MG63 (cell line): Measurements from ENCODE around the gene ZC2HC1B. TPM values are rescaled to one million over a fixed set of nuclear protein-coding genes. Genes with fewer than 3 reads are reported as not detected.
"Not testable (repeated sequence)": the region's sequence is repeated elsewhere in the genome, so short reads cannot be mapped to it uniquely, and the experiment has no call there.

Experiments
- DNase-seq: peaks from one replicate; pipeline ENCODE4 v3.0.0-alpha.2; 2020
- H3K27me3 ChIP-seq: fragments of 250-450 bp; sonication (Bioruptor Pico); 2 replicates; pipeline ENCODE4 v1.5.1; 2020; ENCODE audit warnings: mild to moderate bottlenecking, moderate library complexity
- H3K36me3 ChIP-seq: fragments of 250-450 bp; sonication (Bioruptor Pico); 2 replicates; pipeline ENCODE4 v1.5.1; 2020; ENCODE audit warnings: mild to moderate bottlenecking, moderate library complexity
- H3K4me3 ChIP-seq: fragments of 250-450 bp; sonication (Bioruptor Pico); 2 replicates; pipeline ENCODE4 v1.5.1; 2020; ENCODE audit warnings: mild to moderate bottlenecking, moderate library complexity
- H3K9me3 ChIP-seq: fragments of 250-450 bp; sonication (Bioruptor Pico); 2 replicates; pipeline ENCODE4 v1.5.1; 2020; ENCODE audit warnings: mild to moderate bottlenecking, moderate library complexity
- total RNA-seq: library from RNA; depleted of rRNA; stranded (reverse); fragments of >200 nt; shearing (Covaris generic); gene quantifications from 2 replicates; pipeline ENCODE4 v1.2.3, GENCODE V29; 2014; ENCODE audit warnings: low replicate concordance

ZC2HC1B gene
- total RNA-seq, 1 experiment from 2014 or later: not detected

DNA sequence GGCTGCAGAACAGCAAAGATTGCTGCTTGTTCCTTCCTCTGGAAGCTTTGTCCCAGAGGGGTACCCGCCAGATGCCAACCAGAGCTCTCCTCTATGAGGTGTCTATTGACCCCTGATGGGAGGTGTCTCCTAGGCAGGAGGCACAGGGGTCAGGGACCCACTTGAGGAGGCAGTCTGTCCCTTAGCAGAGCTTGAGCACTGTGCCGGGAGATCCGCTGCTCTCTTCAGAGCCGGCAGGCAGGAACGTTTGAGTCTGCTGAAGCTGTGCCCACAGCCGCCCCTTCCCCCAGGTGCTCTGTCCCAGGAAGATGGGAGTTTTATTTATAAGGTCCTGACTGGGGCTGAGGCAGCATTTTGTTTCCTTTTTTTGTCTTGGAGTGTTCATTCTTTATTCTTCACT is 7.5 kb upstream of the ZC2HC1B start:
- H3K36me3 ChIP-seq: peaks cover 100% of the 10 kb centered on the region

DNA sequence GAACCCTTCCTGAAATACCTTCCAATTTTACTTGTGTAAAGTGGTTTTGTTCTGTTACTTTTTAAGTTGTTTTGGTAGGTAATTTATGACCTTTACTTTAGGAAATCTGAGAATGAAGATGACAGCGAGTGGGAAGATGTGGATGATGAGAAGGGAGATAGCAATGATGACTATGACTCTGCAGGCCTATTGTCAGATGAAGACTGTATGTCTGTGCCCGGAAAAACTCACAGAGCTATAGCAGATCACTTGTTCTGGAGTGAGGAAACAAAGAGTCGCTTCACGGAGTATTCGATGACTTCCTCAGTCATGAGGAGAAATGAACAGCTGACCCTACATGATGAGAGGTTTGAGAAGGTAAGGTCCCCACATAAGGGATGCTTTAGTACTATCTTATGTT is 6.6 kb upstream of the ZC2HC1B start:
- peaks cover 99% of the 10 kb centered on the region for H3K36me3 ChIP-seq
- H3K9me3 ChIP-seq: peaks cover 11% of the 10 kb centered on the region
- H3K27me3 ChIP-seq: no peaks in the 10 kb centered on the region
- no peak overlapping the region for H3K4me3 ChIP-seq
- DNase-seq: no peak

More for the DNA sequence above, 7.5 kb upstream of the ZC2HC1B start:
- DNase-seq, H3K4me3 ChIP-seq, H3K27me3 ChIP-seq: not testable (repeated sequence)
- H3K9me3 ChIP-seq: peaks cover 14% of the 10 kb centered on the region

DNA sequence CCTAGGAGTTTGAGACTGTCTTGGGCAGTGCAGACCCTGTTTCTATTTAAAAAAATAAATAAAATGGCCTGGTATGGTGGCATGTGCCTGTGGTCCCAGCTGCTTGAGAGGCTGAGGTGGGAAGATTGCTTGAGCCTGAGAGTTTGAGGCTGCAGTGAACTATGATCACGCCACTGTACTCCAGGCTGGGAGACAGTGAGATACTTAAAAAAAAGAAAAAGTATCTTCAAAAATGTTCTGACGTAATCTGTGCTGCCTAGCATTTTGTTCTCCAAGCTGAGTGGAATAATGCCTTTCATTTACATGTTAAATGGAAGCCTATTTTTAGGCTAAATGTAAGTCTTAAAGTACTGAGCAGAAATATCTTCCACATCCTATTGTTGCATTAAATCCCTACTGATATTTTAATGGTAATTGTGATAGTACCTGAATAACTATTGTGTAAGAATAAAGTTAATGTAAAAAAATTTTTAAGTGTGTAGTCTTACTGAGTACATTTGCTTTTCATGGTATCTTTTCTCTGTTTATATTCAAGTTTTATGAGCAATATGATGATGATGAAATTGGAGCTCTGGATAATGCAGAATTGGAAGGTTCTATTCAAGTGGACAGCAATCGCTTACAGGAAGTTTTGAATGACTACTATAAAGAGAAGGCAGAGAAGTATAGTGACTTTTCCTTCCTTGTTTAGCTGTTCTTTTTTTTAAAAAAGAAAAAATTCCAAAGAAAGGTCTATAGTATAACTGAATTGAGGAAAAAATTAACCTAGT is 4.2 kb upstream of the ZC2HC1B start:
- H3K36me3 ChIP-seq: peaks cover 99% of the 10 kb centered on the region
- no peak for DNase-seq

DNA sequence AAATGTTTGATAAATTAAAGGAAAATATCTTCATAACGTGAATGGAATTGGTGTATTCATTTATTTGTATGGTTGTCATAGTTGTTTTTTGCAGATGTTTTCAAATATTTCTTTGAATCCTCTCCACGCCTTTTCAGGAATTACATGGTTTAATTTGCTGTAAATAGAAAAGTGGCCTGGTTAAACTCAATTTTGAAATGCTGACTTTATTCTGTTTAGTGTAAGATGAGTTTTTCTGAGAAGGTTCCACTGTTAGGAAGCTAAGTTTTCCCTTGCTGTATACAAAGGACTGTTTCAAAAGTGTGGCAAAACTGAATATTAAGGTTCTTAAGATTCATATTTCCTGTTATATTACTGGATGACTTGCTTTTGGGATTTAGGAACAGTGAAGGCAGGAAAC is 503 bp upstream of the ZC2HC1B start:
- Histone ChIP-seq H3K27me3 (no peaks in the 10 kb centered on the region), H3K9me3 (no peaks in the 10 kb centered on the region; the same call in 1 of the 2 replicates), H3K4me3 (no peak overlapping the region), H3K36me3 (peaks cover 62% of the 10 kb centered on the region)
- DNase-seq: no peak

More for the DNA sequence above, 4.2 kb upstream of the ZC2HC1B start:
- Histone ChIP-seq H3K9me3 (0 out of 2 replicates have a peak, but pooled peaks cover 3% of the 10 kb centered on the region), H3K4me3 (no peak overlapping the region), H3K27me3 (no peaks in the 10 kb centered on the region)

DNA sequence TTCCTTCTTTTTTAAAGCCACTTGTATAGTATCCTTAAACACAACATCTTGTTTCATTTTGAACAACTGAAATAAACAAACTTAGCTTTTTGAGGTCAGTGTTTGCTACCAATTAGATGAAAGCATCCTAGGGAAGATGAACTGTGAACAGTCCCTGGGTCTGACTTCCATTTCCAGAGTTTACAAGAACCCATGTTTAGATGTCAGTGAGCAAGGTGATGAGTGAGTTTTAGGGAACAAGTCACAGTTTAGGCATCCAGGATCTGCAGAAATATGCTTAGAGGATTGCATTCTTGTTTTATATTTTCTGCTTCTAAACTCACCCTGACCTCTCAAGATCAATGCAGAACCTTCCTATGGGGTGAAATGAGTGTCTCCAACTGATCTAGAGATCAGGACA is 3.0 kb downstream of the ZC2HC1B start:
- DNase-seq: no peak

DNA sequence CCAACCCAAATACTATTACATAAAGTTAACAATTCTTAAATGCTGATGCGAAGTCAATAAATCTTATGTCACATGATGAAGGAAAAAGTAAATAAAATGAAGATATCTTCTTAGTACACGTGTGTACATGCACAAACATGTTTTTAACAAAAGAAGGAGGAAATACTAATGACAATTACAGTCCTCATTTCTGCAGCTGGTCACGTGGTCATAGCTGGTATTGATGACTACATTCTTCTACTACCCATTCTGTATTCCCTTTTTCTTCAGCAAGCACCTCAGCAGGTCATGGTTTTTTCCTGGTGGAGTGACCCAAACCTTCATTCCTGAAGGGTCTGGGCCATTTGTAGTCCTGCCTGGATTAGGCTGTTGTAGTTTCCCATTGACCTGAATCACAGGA is 4.5 kb downstream of the ZC2HC1B start:
- peaks cover 13% of the 10 kb centered on the region for H3K36me3 ChIP-seq
- not testable (repeated sequence) for H3K4me3 ChIP-seq, DNase-seq, H3K27me3 ChIP-seq, H3K9me3 ChIP-seq

More for the DNA sequence above, 3.0 kb downstream of the ZC2HC1B start:
- Histone ChIP-seq H3K9me3 (no peaks in the 10 kb centered on the region; the same call in 1 of the 2 replicates), H3K4me3 (no peak overlapping the region), H3K27me3 (no peaks in the 10 kb centered on the region), H3K36me3 (peaks cover 27% of the 10 kb centered on the region)

DNA sequence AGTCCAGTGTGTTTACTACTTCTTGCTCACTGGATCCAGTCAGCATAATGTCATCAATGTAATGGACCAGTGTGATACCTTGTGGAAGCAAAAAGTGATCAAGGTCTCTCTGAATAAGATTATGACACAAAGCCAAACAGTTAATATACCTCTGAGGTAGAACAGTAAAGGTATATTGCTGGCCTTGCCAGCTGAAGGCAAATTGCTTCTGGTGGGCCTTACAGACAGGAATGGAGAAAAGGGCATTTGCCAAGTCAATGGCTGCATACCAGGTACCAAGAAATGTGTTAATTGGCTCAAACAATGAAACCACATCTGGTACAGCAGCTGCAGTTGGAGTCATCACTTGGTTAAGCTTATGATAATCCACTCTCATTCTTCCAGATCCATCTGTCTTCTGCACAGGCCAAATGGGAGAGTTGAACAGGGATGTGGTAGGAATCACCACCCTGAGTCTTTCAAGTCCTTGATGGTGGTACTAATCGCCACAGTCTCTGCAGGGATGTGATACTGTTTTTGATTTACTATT is 7.0 kb downstream of the ZC2HC1B start:
- DNase-seq, H3K36me3 ChIP-seq: not testable (repeated sequence)

DNA sequence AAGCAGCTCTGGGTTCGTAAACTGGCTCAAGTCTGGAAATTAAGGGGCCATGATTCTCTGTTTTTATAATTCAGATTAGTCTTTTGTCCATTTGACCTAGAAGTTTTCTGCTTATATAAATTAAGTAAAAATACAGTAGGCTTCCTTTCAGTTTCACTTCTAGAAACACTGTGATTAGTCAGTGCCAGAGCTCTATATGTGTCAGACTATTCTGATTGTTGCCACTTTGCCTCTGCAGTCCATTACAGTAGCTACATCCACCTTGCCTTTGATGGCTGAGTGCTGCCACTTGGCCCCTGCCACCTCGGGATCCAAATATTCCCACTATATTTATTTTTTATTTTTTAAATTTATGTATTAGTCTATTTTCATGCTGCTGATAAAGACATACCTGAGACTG is 7.9 kb downstream of the ZC2HC1B start:
- Histone ChIP-seq H3K4me3 (no peak overlapping the region), H3K9me3 (no peaks in the 10 kb centered on the region; the same call in none of the 2 replicates), H3K36me3 (no peaks in the 10 kb centered on the region), H3K27me3 (no peaks in the 10 kb centered on the region)
- DNase-seq: no peak

More for the DNA sequence above, 7.0 kb downstream of the ZC2HC1B start:
- H3K9me3 ChIP-seq, H3K4me3 ChIP-seq, H3K27me3 ChIP-seq: not testable (repeated sequence)

DNA sequence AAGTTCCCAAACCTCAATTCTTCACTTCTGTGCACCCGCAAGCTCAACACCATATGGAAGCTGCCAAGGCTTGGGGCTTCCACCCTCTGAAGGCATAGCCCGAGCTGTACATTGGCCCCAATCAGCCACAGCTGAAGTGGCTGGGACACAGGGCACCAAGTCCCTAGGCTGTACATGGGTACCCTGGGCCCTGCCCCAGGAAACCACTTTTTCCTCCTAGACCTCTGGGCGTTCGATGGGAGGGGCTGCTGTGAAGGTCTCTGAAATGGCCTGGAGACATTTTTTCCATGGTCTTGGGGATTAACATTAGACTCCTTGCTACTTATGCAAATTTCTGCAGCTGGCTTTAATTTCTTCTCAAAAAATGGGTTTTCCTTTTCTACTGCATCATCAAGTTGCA is 9.3 kb downstream of the ZC2HC1B start:
- not testable (repeated sequence) for H3K4me3 ChIP-seq

DNA sequence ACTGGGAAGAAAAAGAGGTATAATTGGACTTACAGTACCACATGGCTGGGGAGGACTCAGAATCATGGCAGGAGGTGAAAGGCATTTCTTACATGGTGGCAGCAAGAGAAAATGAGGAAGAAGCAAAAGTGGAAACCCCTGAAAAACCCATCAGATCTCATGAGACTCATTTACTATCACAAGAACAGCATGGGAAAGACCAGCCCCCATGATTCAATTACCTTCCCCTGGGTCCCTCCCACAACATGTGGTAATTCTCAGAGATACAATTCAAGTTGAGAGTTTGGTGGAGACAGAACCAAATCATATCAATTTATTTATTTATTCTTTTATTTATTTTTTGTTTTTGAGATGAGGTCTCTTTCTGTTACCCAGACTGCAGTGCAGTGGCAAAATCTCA is 10.2 kb downstream of the ZC2HC1B start:
- not testable (repeated sequence) for DNase-seq, H3K9me3 ChIP-seq, H3K27me3 ChIP-seq, H3K4me3 ChIP-seq, H3K36me3 ChIP-seq

More for the DNA sequence above, 9.3 kb downstream of the ZC2HC1B start:
- H3K36me3 ChIP-seq, H3K27me3 ChIP-seq, DNase-seq, H3K9me3 ChIP-seq: not testable (repeated sequence)

DNA sequence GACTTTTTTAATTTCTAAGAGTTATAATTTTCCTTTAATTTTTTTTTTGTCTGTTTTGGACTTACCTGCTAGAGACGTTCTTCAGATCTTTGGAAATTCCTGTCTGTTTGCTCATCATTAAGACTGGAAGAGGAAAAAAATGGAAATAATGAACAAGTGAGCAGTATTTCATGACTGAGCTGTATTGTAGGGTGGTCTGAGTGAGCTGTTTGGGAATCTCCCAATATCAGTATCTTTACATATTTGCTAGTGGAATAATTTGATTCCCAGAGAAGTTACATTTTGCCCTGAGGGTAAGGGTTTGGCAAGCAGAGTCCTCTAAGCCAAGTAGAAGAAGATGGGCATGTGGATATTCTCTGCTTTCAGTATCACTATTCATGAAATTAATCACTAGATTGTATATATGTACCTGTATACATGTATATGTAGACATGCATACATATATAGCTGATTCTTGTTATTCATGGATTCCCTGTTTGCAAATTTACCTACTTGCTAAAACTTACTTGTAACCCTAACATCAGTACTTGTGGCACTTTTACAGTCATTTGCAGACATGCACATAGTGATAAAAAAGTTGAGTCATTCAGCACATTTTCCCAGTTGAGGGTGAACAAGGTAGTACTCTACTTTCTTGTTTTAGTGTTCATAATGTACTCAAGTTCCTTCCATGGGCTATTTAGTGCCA is 13.5 kb downstream of the ZC2HC1B start:
- Histone ChIP-seq H3K27me3 (no peaks in the 10 kb centered on the region), H3K4me3 (no peak overlapping the region), H3K9me3 (no peaks in the 10 kb centered on the region; the same call in 1 of the 2 replicates), H3K36me3 (no peaks in the 10 kb centered on the region)
- DNase-seq: no peak

DNA sequence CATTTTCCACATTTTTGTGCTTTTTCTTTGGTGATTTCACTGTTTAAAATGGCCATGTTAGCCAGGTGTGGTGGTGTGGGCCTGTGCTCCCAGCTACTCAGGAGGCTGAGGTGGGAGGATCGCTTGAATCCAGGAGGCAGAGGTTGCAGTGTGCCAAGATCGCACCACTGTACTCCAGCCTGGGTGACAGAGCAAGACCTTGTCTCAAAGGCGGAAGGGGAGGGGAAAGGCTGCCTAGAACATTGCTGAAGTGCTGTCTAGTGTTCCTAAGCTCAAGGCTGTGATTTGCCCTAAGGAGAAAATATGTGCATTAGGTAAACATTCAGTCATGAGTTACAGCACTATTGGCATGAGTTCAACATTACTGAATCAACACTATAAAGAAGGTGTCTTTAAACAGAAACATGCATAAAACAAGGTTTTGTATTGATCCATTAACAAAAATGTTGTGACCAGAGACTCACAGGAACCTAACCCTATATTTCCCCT is 14.0 kb downstream of the ZC2HC1B start:
- Histone ChIP-seq H3K9me3 (no peaks in the 10 kb centered on the region; the same call in 1 of the 2 replicates), H3K27me3 (no peaks in the 10 kb centered on the region), H3K36me3 (no peaks in the 10 kb centered on the region), H3K4me3 (no peak overlapping the region)
- no peak for DNase-seq

DNA sequence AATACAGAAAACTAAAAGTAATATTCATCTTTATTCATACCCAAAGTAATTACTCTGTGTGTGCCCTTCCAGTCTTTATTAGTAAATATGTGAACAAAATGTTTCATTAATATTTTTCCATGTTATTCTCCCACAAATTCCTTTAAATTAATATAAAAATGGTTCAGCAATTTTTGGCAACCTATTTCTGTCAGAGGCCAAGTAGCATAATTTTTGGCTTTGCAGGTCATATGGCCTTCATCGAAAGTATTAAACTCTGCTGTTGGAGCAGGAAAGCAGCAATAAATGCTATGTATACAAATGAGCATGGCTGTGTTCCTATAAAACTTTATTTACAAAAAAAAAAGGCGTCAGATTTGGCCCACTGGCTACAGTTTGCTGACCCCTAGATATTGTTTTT is 16.1 kb downstream of the ZC2HC1B start:
- Histone ChIP-seq H3K4me3 (no peak overlapping the region), H3K36me3 (no peaks in the 10 kb centered on the region)
- no peak for DNase-seq

DNA sequence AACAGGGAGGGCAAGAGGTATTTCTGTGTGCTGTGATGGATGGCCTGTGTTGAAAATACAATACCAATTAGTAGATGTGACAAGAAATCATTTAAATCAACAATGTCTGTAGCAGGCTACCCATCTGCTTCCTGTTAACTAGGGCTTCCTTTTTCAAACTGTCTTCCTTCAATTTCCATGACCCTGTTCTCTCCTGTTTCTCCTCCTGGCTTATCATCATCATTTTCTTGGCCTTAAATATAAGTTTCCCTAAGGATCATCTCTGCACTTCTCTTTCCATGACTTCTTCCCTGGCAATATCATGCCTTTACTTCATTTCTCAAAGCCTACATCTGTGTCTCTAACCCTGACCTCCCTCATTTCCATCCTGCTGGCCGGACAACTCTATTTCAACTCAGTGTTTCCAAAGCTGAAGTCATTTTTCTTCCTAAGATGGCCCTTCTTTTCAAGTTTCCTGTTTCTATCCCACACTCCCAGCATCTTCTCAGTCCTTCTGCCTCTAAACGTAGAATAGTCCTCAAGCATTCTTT is 18.2 kb downstream of the ZC2HC1B start:
- no peaks in the 10 kb centered on the region for H3K36me3 ChIP-seq
- H3K9me3 ChIP-seq: no peaks in the 10 kb centered on the region; the same call in 1 of the 2 replicates
- no peaks in the 10 kb centered on the region for H3K27me3 ChIP-seq
- H3K4me3 ChIP-seq: no peak overlapping the region
- no peak for DNase-seq

More for the DNA sequence above, 16.1 kb downstream of the ZC2HC1B start:
- Histone ChIP-seq H3K9me3 (no peaks in the 10 kb centered on the region; the same call in 1 of the 2 replicates), H3K27me3 (no peaks in the 10 kb centered on the region)

DNA sequence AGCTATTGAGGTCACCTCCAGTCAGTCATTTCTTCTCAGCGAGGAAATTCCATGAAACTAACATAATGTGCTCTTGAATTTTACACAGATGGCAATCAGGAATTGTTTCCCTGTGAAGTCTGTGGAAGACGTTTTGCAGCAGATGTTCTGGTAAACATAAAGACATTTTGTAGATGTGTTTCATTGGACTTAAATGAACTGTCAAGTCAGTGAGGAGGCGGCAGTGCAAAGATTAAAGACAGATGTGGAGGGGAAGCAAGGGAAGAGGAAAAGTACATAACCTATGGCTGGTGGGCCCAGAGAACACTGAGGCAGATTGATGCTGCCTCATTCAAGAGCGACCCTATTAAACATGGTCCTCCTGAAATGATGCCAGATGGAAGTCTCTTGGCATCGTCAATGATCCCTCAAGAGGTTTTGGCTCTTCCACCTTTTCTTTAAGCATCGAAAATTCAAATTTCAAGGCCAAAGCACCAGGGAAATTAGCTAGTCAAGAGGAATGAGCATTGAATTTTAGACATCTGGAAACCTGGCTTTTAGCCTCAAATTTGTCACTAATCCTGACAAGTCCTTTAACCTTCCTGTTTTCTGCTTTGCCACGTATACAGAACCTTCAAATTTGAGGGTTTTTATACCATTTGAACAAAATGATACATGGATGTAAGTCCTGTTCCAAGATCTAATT is 20.1 kb downstream of the ZC2HC1B start:
- no peak overlapping the region for H3K4me3 ChIP-seq
- no peaks in the 10 kb centered on the region for H3K27me3 ChIP-seq
- H3K36me3 ChIP-seq: no peaks in the 10 kb centered on the region
- H3K9me3 ChIP-seq: no peaks in the 10 kb centered on the region
- DNase-seq: no peak

DNA sequence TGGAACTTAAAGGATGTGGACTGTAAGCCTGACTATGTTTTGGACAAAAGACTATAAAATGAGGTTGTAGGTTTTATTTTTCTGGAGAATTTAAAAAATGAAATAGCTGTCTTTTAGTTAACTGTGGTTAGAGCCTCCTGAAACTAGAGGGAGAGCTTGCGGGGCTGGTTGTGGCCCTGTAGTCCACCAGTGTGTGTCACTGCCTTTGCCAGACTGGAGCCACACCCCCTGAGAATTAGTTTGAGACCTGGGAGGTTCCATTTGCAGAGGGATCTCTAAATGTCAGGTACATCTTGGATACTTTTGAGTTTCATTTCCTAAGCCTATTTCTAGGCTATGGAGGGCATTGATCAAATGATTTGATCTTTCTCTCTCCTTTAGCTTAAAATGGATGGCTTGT is 20.8 kb downstream of the ZC2HC1B start:
- no peaks in the 10 kb centered on the region for H3K27me3 ChIP-seq
- no peaks in the 10 kb centered on the region for H3K36me3 ChIP-seq
- H3K4me3 ChIP-seq: no peak overlapping the region
- no peak for DNase-seq
- H3K9me3 ChIP-seq: no peaks in the 10 kb centered on the region
